ENCODE results near the gene CILP2. TPM values are rescaled to one million over a fixed set of nuclear protein-coding genes. Genes with fewer than 3 reads are reported as not detected.

The CILP2 gene
- total RNA-seq, 2 experiments from 2014 or later, result 0.14 to 0.22 TPM

GRCh38 chr19:19543640-19544039 is 5.6 kb downstream of the CILP2 start:
- no peaks in the 10 kb centered on the region for H3K9me3 Mint-ChIP-seq
- H3K27ac Mint-ChIP-seq, result no peak overlapping the region
- H3K4me3 Mint-ChIP-seq, result no peak overlapping the region
- peaks cover 7% of the 10 kb centered on the region for H3K27me3 Mint-ChIP-seq (ENCODE audit: low read depth)
- DNase-seq, result no peak
- CTCF ChIA-PET, result interaction anchor here (0.7 to 1.6 kb wide), 2 partner anchors 11 kb away, joined by 3 to 7 read pairs; no protein-coding TSS in a partner anchor
- H3K36me3 Mint-ChIP-seq (ENCODE audit: low read depth), result no peaks in the 10 kb centered on the region
- intact Hi-C loops (cut with micrococcal nuclease), result no loop called here
- peaks cover 23% of the 10 kb centered on the region for H3K4me1 Mint-ChIP-seq (ENCODE audit: low read depth)

DNA sequence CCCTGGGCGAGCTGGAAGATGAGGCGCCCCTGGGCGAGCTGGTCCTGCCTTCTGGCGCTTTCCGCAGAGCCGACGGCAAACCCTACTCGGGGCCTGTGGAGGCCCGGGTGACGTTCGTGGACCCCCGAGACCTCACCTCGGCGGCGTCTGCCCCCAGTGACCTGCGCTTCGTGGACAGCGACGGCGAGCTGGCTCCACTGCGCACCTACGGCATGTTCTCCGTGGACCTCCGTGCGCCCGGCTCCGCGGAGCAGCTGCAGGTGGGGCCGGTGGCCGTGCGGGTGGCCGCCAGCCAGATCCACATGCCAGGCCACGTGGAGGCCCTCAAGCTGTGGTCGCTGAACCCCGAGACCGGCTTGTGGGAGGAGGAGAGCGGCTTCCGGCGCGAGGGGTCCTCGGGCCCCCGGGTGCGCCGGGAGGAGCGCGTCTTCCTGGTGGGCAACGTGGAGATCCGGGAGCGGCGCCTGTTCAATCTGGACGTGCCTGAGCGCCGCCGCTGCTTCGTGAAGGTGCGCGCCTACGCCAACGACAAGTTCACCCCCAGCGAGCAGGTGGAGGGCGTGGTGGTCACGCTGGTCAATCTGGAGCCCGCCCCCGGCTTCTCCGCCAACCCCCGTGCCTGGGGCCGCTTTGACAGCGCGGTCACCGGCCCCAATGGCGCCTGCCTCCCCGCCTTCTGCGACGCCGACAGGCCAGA is 6.3 kb downstream of the CILP2 start:
- CTCF ChIA-PET, result interaction anchor here (1.6 kb wide), 1 partner anchor 10 kb away, joined by 7 read pairs; no protein-coding TSS in a partner anchor
- intact Hi-C loops (cut with micrococcal nuclease), result no loop called here
- DNase-seq, result no peak
- Mint-ChIP-seq H3K9me3 (no peaks in the 10 kb centered on the region), H3K27ac (no peak overlapping the region), H3K27me3 (ENCODE audit: low read depth) (peaks cover 3% of the 10 kb centered on the region), H3K4me3 (no peak overlapping the region), H3K36me3 (ENCODE audit: low read depth) (no peaks in the 10 kb centered on the region), H3K4me1 (ENCODE audit: low read depth) (peaks cover 16% of the 10 kb centered on the region)

DNA sequence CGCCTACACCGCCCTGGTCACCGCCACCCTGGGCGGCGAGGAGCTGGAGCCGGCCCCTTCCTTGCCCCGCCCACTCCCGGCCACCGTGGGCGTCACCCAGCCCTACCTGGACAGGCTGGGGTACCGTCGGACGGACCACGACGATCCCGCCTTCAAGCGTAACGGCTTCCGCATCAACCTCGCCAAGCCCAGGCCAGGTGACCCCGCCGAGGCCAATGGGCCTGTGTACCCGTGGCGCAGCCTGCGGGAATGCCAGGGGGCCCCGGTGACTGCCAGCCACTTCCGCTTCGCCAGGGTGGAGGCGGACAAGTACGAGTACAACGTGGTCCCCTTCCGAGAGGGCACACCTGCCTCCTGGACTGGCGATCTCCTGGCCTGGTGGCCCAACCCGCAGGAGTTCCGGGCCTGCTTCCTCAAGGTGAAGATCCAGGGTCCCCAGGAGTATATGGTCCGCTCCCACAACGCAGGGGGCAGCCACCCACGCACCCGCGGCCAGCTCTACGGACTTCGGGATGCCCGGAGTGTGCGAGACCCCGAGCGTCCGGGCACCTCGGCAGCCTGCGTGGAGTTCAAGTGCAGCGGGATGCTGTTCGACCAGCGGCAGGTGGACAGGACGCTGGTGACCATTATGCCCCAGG is 7.0 kb downstream of the CILP2 start:
- Mint-ChIP-seq H3K9me3 (no peaks in the 10 kb centered on the region), H3K4me3 (no peak overlapping the region), H3K36me3 (ENCODE audit: low read depth) (no peaks in the 10 kb centered on the region), H3K4me1 (ENCODE audit: low read depth) (peaks cover 16% of the 10 kb centered on the region), H3K27me3 (ENCODE audit: low read depth) (peaks cover 3% of the 10 kb centered on the region), H3K27ac (no peak overlapping the region)
- intact Hi-C loops (cut with micrococcal nuclease), result no loop called here
- no peak for DNase-seq
- CTCF ChIA-PET, result interaction anchor here (1.2 kb wide), 1 partner anchor 9 kb away, joined by 6 read pairs; no protein-coding TSS in a partner anchor

DNA sequence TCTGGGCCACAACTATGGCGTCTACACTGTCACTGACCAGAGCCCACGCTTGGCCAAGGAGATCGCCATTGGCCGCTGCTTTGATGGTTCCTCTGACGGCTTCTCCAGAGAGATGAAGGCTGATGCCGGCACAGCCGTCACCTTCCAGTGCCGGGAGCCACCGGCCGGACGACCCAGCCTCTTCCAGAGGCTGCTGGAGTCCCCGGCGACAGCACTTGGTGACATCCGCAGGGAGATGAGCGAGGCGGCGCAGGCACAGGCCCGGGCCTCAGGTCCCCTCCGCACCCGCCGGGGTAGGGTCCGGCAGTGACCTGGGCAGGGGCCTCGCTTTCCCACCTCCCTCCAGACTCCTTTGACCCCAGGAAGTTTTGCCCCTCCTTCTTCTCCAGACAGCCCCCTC is 7.6 kb downstream of the CILP2 start:
- peaks cover 14% of the 10 kb centered on the region for H3K4me1 Mint-ChIP-seq (ENCODE audit: low read depth)
- H3K27me3 Mint-ChIP-seq (ENCODE audit: low read depth), result peaks cover under 1% of the 10 kb centered on the region
- intact Hi-C loops (cut with micrococcal nuclease), result no loop called here
- no peaks in the 10 kb centered on the region for H3K9me3 Mint-ChIP-seq
- no peak overlapping the region for H3K4me3 Mint-ChIP-seq
- H3K36me3 Mint-ChIP-seq (ENCODE audit: low read depth), result no peaks in the 10 kb centered on the region
- H3K27ac Mint-ChIP-seq, result no peak overlapping the region
- no peak for DNase-seq
- CTCF ChIA-PET, result interaction anchor here (1.1 to 1.2 kb wide), 2 partner anchors 9 to 98 kb away, joined by 4 to 6 read pairs; partner anchors contain the start of gene GMIP

DNA sequence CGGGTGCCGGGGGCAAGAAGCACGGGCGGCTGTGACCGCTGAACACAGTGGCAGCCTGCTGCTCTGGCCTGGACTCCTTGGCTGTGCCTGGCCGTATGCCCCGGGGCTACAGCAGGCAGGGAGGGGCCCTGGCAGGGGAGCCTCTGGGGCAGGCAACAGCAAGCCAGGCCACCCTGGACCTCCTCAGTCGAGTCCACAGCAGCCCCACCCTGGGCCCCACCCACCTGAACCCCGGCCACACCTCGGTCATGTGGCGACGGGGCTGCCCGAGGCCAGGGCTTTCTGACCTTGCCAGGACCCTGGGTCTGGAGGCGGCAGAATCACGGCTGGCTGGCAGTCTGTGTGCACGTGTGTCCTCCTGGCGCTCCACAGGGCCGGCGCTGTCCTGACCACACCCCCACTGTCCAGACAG is 8.7 kb downstream of the CILP2 start:
- no peak overlapping the region for H3K4me3 Mint-ChIP-seq
- H3K4me1 Mint-ChIP-seq (ENCODE audit: low read depth), result peaks cover 8% of the 10 kb centered on the region
- H3K36me3 Mint-ChIP-seq (ENCODE audit: low read depth), result no peaks in the 10 kb centered on the region
- H3K27ac Mint-ChIP-seq, result no peak overlapping the region
- intact Hi-C loops (cut with micrococcal nuclease), result no loop called here
- CTCF ChIA-PET, result interaction anchor here (0.7 to 2.8 kb wide), 4 partner anchors 8 to 97 kb away, joined by 3 to 8 read pairs (median 5); partner anchors contain the start of gene GMIP
- H3K27me3 Mint-ChIP-seq (ENCODE audit: low read depth), result no peaks in the 10 kb centered on the region
- no peak for DNase-seq
- no peaks in the 10 kb centered on the region for H3K9me3 Mint-ChIP-seq

DNA sequence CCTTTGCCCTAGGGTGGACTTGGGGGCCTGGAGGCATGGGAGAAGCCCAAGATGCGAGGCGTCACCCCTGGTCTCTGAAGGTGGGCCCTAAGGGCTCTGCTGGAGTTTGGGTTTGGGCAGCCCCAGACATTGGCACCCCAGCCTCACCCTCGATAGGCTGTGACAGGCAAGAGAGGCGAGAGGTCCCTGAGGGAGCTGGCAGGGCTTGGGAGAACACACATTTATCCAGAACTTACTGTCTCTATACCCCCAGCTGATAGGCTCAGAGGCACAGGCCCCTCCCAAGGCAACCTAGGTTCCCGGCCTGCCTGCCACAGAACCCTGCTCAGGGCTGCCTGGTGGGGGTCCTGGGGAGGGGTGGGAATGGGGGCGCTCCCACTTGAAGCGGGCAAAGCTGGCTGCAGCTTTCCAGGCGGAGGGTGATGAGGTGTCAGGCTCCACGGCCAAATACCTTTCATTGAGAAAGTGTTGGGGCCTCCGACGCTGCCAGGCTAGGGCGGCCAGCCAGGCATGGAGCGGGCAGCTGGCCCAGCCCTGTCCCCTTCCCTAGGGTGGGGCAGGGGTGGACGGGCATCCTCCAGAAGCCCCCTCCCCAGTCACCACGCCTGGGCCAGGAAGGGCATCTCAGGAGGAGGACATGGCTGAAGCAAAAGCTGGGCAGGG is 9.7 kb downstream of the CILP2 start:
- Mint-ChIP-seq H3K36me3 (ENCODE audit: low read depth) (no peaks in the 10 kb centered on the region), H3K4me3 (no peak overlapping the region), H3K4me1 (ENCODE audit: low read depth) (no peaks in the 10 kb centered on the region), H3K27me3 (ENCODE audit: low read depth) (no peaks in the 10 kb centered on the region), H3K9me3 (no peaks in the 10 kb centered on the region), H3K27ac (no peak overlapping the region)
- DNase-seq, result no peak
- CTCF ChIA-PET, result interaction anchor here (2.8 kb wide), 1 partner anchor 16 kb away, joined by 8 read pairs; no protein-coding TSS in a partner anchor
- intact Hi-C loops (cut with micrococcal nuclease), result no loop called here

DNA sequence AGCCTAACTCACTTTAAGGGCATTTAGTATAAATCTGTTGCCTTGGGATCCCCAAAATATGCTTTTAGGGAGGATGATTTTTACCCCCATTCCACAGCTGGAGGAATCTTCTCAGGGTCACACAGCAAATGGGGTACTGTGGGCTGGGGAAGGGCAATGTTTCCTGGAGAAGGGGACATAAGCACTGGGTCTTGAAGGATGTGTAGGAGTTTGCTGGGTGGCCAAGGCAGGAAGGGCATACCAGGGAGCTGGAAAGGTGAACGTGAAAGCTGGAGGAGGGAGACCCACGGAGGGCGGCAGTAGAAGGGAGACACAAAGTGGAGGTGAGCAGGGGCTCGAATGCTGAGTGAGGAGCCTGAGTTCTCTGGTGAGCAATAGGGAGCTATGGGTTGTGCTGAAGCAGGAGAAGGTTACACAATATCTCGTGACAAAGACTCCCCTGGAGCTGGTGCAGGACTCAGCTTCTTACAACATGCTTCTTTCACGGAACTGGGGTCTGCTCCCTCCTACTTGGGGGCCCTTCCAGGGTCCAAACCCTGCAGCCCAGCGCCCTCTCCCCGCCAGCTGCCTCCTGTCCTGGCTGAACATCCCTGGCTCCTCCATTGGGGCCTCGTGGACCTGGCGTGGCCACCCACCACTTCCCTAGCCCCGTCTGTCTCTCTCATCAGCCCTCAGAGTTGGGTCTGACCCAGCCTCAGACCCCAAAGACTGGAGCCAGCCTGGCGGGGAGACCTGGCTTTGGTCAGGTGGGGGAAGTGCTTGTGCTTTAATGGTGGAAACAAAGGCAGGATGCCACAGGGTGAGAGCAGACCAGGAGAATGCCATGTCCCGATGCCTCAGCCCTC is 11.1 kb downstream of the CILP2 start:
- H3K36me3 Mint-ChIP-seq (ENCODE audit: low read depth), result no peaks in the 10 kb centered on the region
- H3K9me3 Mint-ChIP-seq, result no peaks in the 10 kb centered on the region
- no peak overlapping the region for H3K4me3 Mint-ChIP-seq
- intact Hi-C loops (cut with micrococcal nuclease), result no loop called here
- H3K27me3 Mint-ChIP-seq (ENCODE audit: low read depth), result no peaks in the 10 kb centered on the region
- no peak for DNase-seq
- H3K4me1 Mint-ChIP-seq (ENCODE audit: low read depth), result no peaks in the 10 kb centered on the region
- CTCF ChIA-PET, result interaction anchor here (0.9 to 2.8 kb wide), 2 partner anchors 17 to 95 kb away, joined by 3 to 8 read pairs; partner anchors contain the start of gene GMIP
- no peak overlapping the region for H3K27ac Mint-ChIP-seq

GRCh38 chr19:19549804-19550464 is 11.9 kb downstream of the CILP2 start:
- DNase-seq, result no peak
- H3K4me3 Mint-ChIP-seq, result no peak overlapping the region
- peaks cover 2% of the 10 kb centered on the region for H3K4me1 Mint-ChIP-seq (ENCODE audit: low read depth)
- no peaks in the 10 kb centered on the region for H3K9me3 Mint-ChIP-seq
- no peaks in the 10 kb centered on the region for H3K36me3 Mint-ChIP-seq (ENCODE audit: low read depth)
- CTCF ChIA-PET, result interaction anchor here (0.5 to 2.8 kb wide), 3 partner anchors 18 to 59 kb away, joined by 3 to 8 read pairs (median 4); no protein-coding TSS in a partner anchor
- H3K27me3 Mint-ChIP-seq (ENCODE audit: low read depth), result no peaks in the 10 kb centered on the region
- intact Hi-C loops (cut with micrococcal nuclease), result no loop called here
- H3K27ac Mint-ChIP-seq, result no peak overlapping the region

- H3K4me3 Mint-ChIP-seq, result no peak overlapping the region
- CTCF ChIA-PET, result interaction anchor here (1.0 to 2.7 kb wide), 4 partner anchors 18 to 89 kb away, joined by 3 to 17 read pairs (median 4); no protein-coding TSS in a partner anchor
- peaks cover 2% of the 10 kb centered on the region for H3K4me1 Mint-ChIP-seq (ENCODE audit: low read depth)
- H3K9me3 Mint-ChIP-seq, result no peaks in the 10 kb centered on the region
- no peaks in the 10 kb centered on the region for H3K27me3 Mint-ChIP-seq (ENCODE audit: low read depth)
- intact Hi-C loops (cut with micrococcal nuclease), result no loop called here
- no peak for DNase-seq
- no peaks in the 10 kb centered on the region for H3K36me3 Mint-ChIP-seq (ENCODE audit: low read depth)
- no peak overlapping the region for H3K27ac Mint-ChIP-seq
Observed at GRCh38 chr19:19550485-19550929, 12.4 kb downstream of the CILP2 start.

DNA sequence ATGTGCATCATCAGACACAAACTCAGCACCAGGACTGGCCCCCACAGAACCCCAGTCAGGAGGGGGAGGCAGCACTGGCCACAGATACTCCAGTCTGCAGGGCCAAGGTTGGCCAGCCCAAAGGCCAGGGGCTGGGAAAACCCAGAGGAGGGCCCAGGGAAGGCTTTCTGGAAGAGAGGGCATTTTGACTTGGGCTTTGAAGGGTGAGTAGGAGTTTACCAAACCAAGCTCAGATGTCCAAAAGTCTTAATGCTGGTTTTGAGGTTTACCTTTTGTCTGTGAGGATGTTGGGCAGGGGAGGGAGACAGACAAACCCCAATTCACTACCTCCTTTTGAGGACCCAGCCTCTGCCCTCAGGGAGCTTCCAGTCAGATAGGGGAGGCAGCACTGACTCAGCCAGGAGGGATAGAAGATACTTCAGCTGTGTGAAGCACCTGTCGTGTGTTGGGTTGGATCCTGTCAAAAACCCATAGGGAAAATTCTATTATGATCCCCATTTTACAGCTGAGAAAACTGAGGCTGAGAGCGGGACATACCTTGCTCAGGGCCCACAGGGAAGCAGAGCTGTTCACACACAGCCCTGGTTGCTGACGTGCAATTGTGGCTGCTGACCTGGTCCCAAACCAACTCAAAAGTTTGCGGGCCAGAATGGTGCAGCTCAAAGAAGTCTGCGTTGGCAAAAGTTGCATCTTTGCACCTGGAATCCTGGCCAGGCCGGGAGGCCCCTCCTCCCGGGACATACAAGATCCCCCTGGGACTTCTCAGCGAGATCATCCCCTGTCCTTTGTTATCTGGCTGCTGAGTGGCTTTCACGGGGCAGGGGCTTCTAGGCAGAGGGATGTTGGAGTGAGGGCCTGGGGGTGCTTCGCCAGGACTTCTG is 13.1 kb downstream of the CILP2 start:
- peaks cover 2% of the 10 kb centered on the region for H3K4me1 Mint-ChIP-seq (ENCODE audit: low read depth)
- H3K36me3 Mint-ChIP-seq (ENCODE audit: low read depth), result no peaks in the 10 kb centered on the region
- H3K4me3 Mint-ChIP-seq, result no peak overlapping the region
- H3K9me3 Mint-ChIP-seq, result no peaks in the 10 kb centered on the region
- no peak for DNase-seq
- CTCF ChIA-PET, result interaction anchor here (0.7 to 2.7 kb wide), 8 partner anchors 9 to 470 kb away, joined by 3 to 17 read pairs (median 4); partner anchors contain the start of genes CILP2 and NDUFA13
- H3K27ac Mint-ChIP-seq, result no peak overlapping the region
- no peaks in the 10 kb centered on the region for H3K27me3 Mint-ChIP-seq (ENCODE audit: low read depth)
- intact Hi-C loops (cut with micrococcal nuclease), result no loop called here

Data from activated naive CD4-positive, alpha-beta T cell treated with anti-CD3 and anti-CD28 coated beads for 36 hours (primary cell).